ENCODE measurements around the gene CBR1.

CBR1 gene

DNA sequence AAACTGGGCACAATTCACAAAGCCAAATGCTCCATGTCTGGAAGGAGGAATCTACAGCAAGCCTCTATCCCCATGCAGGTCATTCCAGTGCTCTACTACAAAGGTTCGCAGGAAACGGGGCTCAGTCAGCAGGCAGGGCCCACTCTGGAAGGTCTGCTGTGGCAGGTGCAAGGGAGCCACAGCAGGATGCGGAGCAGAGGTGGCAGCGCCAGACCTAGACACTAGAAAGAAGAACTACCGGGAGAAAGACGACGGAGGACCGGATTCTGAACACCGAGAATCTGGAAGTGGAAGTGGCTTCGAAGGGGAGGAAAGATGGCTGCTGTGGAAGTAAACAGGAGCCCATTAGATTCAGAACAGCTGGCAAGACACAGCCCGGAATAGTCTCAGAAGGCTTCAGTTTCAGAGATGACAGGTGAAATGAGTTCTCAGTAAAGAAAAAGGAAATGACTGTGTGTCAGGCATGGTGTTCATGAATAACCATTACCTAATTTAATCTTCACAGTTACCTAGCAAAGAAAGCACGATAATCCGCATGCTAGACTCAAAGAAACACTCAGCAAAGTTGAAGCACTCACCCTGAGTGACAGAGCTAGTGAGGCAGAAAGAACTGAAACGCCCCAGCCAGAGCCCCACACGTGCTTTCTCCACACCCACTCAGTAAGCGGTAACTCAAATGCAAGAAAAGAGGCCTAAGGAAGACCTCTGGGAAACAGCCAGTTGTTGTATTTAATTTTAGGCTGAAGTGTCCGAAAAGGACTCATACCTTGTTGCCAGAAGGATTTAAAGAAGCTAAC is 30.9 kb upstream of the CBR1 start:
- TF ChIP-seq, protein P1, sequence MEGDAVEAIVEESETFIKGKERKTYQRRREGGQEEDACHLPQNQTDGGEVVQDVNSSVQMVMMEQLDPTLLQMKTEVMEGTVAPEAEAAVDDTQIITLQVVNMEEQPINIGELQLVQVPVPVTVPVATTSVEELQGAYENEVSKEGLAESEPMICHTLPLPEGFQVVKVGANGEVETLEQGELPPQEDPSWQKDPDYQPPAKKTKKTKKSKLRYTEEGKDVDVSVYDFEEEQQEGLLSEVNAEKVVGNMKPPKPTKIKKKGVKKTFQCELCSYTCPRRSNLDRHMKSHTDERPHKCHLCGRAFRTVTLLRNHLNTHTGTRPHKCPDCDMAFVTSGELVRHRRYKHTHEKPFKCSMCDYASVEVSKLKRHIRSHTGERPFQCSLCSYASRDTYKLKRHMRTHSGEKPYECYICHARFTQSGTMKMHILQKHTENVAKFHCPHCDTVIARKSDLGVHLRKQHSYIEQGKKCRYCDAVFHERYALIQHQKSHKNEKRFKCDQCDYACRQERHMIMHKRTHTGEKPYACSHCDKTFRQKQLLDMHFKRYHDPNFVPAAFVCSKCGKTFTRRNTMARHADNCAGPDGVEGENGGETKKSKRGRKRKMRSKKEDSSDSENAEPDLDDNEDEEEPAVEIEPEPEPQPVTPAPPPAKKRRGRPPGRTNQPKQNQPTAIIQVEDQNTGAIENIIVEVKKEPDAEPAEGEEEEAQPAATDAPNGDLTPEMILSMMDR (conservative IDR thresholded peaks at IDR 0.05; ENCODE audit: low read depth, low read length): no peak
- no peak for DNase-seq (ENCODE audit: low read depth)
- H3K4me3 ChIP-seq (ENCODE audit: low read depth, low read length): no peak overlapping the region

DNA sequence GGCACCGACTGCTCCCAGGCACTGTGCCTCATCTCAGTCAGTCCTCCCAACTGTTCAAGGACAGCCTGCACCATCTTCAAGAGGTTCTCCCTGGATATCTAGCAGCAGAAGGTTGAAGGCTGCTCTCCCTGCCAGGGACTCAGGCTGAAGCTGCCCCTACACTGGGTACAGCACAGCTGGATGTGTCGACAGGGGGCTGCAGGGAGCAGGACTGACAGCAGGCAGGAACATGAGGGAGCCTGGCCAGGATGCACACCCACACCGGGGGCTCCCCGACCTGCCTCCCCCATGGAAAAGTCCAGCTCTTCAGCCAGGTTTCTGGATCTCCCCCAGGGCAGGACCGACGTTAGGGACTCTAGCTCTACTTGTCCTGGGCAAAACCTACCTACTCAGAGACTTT is 30.0 kb upstream of the CBR1 start:
- no peak for DNase-seq (ENCODE audit: low read depth)
- TF ChIP-seq, protein P1 (conservative IDR thresholded peaks at IDR 0.05; ENCODE audit: low read depth, low read length): no peak
- no peak overlapping the region for H3K4me3 ChIP-seq (ENCODE audit: low read depth, low read length)

DNA sequence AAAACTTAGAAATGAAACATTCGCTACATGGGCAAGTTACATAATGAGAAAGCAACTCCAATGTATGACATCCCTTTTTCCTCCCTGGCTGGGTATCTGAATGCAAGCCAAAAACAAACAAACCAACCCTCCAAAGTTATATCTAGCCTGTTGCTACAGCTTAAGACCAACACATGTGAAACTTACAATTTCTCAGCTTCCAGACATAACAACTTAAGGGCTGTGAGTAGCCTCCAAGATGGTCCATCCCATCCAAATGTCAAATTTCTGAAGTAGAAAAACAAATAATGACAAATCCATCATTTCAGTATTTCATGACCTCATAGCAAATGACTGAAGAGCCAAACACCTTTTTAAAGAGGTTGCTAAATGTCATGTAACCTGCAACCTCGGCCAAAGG is 29.4 kb upstream of the CBR1 start:
- TF ChIP-seq, protein P1 (conservative IDR thresholded peaks at IDR 0.05; ENCODE audit: low read depth, low read length): no peak

DNA sequence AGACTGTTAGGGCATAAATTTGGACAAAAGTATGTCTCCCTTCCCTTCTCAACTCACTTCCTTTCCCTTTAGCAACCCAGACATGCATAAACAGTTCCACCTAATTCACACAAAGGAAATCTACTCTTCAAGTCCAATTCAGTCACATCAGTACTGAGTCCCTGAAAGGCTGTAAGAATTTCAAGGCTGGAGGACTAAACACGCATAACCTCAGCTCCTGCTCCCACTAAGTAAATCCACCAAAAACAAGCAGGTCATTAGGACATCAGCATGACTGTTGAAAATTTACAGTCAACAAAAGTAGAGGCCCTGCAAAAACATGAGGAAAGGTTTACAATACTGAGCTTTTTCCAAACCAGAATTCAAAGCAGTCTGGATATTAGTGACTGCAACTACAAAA is 27.9 kb upstream of the CBR1 start:
- DNase-seq (ENCODE audit: low read depth): no peak
- TF ChIP-seq, protein P1 (conservative IDR thresholded peaks at IDR 0.05; ENCODE audit: low read depth, low read length): no peak
- H3K4me3 ChIP-seq (ENCODE audit: low read depth, low read length): no peak overlapping the region

More for the DNA sequence above, 29.4 kb upstream of the CBR1 start:
- DNase-seq (ENCODE audit: low read depth): no peak
- no peak overlapping the region for H3K4me3 ChIP-seq (ENCODE audit: low read depth, low read length)

DNA sequence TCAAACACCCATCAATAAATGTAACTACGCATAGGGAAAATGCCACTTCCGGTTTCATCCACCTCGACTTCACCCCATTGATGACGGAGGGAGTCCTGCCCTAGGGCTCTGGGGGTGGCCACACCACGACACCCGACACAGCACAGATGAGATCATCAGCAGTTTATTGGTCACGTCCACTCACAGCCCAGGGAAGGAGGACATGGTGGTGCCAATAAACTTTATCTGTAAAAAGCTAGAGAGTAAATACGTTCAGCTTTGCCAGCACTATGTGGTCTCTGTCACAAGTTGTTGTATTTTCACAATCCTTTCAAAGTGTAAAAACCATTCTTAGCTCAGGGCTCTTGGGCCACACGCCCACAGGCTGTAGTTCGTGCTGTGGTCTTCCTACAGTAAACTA is 25.8 kb upstream of the CBR1 start:
- no peak for DNase-seq (ENCODE audit: low read depth)

DNA sequence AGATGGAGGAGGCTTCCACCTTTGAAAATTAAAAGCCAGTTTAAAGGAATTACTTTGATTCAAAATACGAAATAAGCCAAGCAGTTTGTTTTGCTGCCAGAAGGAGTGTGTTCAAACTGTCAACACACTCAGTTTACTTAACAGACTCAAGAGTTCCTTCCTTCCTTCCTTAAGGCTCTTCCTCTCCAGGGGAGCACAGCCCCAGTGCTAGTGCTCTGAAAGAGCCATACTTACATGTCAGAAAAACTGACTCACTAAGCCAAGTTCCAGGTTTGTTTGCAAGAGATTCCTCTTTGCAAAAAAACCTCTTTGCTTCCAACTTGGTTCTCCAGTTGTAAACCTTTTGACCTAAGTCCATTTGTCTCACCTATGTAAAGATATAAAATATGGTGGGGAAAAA is 23.8 kb upstream of the CBR1 start:
- TF ChIP-seq, protein P1 (conservative IDR thresholded peaks at IDR 0.05; ENCODE audit: low read depth, low read length): no peak
- no peak overlapping the region for H3K4me3 ChIP-seq (ENCODE audit: low read depth, low read length)
- DNase-seq (ENCODE audit: low read depth): peak; percentile 13

More for the DNA sequence above, 25.8 kb upstream of the CBR1 start:
- H3K4me3 ChIP-seq (ENCODE audit: low read depth, low read length): no peak overlapping the region
- TF ChIP-seq, protein P1 (conservative IDR thresholded peaks at IDR 0.05; ENCODE audit: low read depth, low read length): no peak

DNA sequence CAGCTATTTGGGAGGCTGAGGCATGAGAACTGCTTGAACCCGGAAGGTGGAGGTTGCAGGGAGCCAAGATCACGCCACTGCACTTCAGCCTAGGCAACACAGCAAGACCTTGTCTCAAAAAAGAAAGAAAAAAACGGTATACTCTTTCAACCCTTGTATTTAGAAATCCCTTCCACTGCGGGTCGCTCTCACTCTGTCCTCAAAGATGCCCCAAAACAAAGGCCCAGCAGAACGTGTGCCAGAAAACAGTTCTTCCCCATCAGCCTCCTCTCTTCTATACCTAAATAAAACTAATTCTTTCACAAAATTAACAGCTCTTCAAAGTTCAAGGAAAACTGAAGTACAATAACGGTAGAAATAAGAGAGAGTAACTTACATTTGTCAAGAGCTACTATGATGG is 22.7 kb upstream of the CBR1 start:
- no peak overlapping the region for H3K4me3 ChIP-seq (ENCODE audit: low read depth, low read length)
- TF ChIP-seq, protein P1 (conservative IDR thresholded peaks at IDR 0.05; ENCODE audit: low read depth, low read length): no peak
- no peak for DNase-seq (ENCODE audit: low read depth)
